HG03097 (cell line): ENCODE results near the gene MCM6.
"Not testable (repeated sequence)": the region's sequence is repeated elsewhere in the genome, so short reads cannot be mapped to it uniquely, and the experiment has no call there.

Source experiments
- ATAC-seq: cut with Tn5 transposase; IDR thresholded peaks from one replicate; pipeline ENCODE4 v1.9.1; 2021; ENCODE audit not compliant: unreplicated experiment, low FRiP score

MCM6 gene

DNA sequence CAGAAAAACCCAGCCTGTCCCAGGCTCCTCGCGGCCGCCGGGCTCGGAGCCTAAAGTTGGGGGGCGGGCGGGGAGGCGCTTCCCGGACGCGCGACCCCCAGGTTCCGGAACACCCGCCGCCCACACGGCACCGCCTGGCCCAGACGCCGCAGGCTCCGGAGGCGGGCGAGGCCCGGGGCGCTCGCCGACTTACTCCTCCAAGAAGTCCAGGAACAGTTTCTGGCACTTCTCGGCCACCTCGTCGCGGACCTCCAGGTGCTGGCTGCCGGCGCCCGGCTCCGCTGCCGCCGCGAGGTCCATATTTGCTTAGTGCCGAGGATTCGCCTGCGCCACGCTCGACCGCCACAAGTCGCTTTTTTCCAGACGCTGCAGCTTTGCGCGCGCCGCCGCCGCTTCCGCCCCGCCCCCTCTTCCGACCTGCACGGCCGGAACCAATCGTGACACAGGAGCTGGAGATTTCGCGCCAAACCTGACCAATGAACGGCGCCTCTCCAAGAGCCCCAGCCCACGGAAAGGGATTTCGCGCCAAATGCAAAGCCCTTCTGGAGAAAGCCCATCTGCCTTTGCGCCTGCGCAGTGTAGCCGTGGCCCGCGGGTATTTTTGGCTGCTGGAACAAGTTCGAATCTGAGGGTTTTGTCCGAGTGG, at the start of gene MCM6:
MCM6 (minus strand) TSS at position 378 of the 646 bp plus-strand sequence; CDS start at position 300, 78 bp downstream.
- peak; percentile 80 for ATAC-seq

DNA sequence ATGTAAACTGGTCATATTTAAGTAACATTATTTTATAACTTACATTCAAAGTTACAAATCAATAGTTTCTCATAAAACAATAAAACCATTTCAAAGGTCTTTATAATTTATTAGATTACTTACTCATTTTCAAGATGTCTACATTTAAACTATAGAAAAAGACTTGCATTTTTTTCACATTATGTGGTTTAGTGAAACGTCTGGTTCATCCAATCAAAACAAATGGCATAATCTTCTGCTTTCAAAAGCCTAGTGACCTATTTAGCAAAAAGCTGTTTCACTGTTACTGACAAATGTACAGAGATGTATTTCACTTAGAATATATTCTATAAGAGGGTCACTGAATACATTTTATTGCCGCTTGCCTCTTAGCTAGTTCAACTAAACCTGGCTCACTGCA, 49.3 kb upstream of the MCM6 start:
- ATAC-seq, result no peak

DNA sequence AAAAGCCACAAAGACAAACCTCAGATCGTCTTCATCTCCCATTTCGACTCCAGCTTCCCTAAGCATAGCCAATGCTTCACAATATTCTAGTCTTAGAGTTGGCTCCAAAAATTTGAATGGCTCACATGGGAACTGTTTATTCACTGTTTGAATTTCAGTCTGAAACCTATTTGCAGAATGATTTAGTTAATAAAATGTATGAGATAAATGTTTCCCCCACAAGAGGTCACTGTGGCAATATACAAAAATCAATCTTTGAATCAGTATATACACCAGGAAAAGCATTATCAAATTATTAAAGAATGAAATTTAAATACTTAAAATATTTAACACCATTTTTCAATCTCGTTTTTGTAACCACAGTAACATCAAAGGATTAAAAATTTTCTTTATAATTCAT, 40.0 kb upstream of the MCM6 start:
- no peak for ATAC-seq

DNA sequence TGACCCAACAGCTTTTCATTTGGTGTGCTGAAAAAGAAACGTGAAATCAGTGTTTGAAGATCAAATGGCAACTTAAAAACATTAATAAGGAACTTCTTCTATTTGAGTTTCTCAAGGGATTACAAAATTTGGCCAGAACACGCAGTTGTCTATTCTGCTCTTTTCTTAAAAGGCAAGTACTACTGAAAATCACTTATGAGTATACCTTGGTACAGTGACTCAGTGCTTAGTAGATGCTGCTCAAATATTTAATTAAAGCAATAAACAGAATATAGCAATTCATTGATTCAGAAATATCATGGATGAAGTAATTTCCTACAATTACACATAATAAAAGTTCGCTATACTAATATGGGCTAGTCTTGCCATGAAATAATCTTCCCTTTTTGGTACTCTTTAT, 38.2 kb upstream of the MCM6 start:
- ATAC-seq, result no peak

DNA sequence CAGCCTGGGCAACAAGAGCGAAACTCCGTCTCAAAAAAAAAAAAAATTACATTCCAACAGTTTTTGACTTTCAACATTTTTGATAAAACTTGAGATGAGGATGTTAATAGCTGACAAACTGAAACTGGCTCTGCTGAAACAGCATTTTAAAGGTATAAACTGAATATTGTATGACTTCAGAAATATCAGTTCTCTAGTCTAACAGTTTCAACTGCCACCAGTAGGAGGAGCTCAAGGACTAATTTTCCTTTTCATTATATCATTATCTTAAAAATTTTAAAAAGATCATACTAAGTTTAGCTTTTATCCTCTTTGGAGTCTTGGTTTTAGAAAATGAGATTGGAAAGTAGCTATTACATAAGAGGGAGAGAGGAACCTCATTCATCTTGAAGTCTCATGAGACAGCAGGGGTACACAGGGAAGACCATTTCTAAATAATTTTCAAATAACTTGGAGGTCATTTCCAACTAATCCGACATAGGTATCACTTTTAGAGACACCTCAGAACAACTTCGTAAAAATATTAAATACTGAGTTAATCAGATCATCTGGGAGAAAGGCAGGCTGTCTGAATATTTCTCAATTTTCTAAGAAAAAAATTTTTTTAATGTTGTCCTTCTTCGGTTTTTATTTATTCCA, 37.6 kb upstream of the MCM6 start:
- no peak for ATAC-seq

GRCh38 chr2:135909976-135910375, 33.7 kb upstream of the MCM6 start:
- no peak for ATAC-seq

DNA sequence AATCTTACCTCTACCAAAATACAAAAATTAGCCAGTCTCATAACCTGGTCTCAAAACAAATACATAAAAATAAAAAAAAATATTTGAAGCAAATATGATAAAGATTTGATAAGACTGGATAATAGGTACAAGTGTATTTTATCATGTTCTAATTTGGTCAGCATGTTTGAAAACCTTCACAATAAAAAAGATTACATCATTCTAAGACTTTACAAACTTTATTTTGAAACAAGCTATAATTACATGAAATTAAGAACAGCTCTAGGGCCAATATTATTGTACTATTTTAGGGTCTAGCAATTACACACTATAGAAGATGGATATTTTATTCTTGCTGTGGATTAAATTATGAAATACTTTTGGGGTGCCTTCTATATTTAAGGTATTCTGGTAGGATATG, 29.4 kb upstream of the MCM6 start:
- ATAC-seq, result no peak

GRCh38 chr2:135904341-135904989, 28.2 kb upstream of the MCM6 start:
- ATAC-seq, result no peak

DNA sequence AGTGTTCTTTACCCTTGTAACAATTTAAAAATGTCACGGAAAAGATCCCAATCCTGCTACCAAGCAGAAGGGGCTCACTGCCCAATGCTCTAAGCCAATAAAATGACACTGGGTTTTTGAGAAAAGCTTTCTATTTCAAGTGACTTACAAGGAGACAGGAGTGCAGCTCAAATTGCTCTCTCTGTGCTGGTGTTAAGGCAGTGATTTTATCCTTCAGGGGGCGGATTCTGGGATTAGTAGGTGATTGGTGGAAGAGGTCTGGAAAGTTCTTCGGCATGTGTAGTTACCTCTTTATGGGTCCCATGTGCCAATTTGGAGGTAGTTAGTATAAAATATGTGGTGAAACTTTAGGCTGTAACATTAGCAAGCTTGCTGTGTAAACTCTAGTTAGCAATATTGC, 27.4 kb upstream of the MCM6 start:
- ATAC-seq, result no peak

GRCh38 chr2:135899567-135899966, 23.3 kb upstream of the MCM6 start:
- ATAC-seq, result no peak

GRCh38 chr2:135898234-135898786, 22.1 kb upstream of the MCM6 start:
- ATAC-seq, result no peak

- ATAC-seq, result no peak
Observed at GRCh38 chr2:135894930-135895329, 18.7 kb upstream of the MCM6 start.

- ATAC-seq, result no peak
Observed at GRCh38 chr2:135893374-135893794, 17.1 kb upstream of the MCM6 start.

- no peak for ATAC-seq
Observed at GRCh38 chr2:135890835-135891234, 14.6 kb upstream of the MCM6 start.

DNA sequence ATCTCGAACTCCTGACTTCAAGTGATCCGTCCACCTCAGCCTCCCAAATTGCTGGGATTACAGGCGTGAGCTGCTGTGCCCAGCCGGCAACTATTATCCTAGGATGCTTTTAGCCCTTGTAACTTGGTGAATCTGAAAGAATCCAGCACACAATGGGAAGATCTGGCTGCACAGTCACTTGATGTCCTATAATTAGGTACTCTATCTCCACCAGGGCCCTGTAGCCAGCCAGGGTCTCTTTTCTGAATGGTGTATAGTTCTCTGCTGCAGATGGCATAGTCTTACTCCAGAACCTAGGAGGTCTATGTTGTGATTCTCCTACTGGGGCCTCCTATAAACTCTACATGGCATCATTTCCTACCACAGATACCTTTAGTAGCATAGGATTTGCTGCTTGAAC, 13.9 kb upstream of the MCM6 start:
- no peak for ATAC-seq

GRCh38 chr2:135888587-135888986, 12.3 kb upstream of the MCM6 start:
- ATAC-seq, result not testable (repeated sequence)

- no peak for ATAC-seq
Observed at GRCh38 chr2:135885709-135886108, 9.5 kb upstream of the MCM6 start.

DNA sequence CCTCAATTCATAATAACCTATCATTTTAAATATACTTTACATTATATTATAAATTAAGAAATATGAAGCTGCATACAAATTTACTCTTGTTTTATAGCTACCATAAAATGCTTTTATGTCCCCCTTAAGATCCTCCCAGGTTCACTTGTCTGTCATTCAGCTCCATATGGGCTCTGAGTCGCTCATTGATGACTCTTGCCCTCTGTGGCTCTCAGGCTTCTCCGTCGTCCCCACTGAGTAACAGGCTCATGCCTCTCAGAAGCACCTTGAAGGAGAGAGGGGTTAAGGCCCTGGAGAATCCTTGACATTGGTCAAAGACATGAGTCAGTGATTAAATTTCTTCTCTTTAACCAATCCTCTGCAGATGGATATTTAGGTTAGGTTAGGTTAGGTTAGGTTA, 6.2 kb upstream of the MCM6 start:
- ATAC-seq, result no peak

DNA sequence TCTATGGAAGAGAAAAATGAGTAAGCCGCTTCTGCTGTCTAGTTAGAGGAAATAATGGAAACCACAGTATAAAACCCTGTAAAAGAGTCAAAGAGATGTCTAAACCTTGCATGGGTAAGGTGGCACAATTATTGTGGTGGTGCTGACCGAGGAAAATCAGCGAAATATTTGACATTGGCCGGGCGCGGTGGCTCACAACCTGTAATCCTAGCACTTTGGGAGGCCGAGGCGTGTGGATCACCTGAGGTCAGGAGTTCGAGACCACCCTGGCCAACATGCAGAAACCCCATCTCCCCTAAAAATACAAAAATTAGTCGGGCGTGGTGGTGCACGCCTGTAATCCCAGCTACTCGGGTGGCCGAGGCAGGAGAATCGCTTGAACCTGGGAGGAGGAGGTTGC, 527 bp upstream of the MCM6 start:
- ATAC-seq, result not testable (repeated sequence)

GRCh38 chr2:135875491-135876065, 665 bp downstream of the MCM6 start:
- ATAC-seq, result peak; percentile 48

- no peak for ATAC-seq
Observed at GRCh38 chr2:135874777-135875365, 1.4 kb downstream of the MCM6 start.
